ENCODE measurements around the gene CSNK1E.

CSNK1E gene

GRCh38 chr22:38314933-38315822, 2.1 kb downstream of the CSNK1E start:
- Histone ChIP-seq H3K27ac (ENCODE audit: low read length) (no peak overlapping the region), H3K9me3 (ENCODE audit: control insufficient read depth, insufficient read depth, low read length) (no peaks in the 10 kb centered on the region), H3K36me3 (ENCODE audit: control insufficient read depth, insufficient read depth, low read length) (peaks cover 24% of the 10 kb centered on the region), H3K27me3 (ENCODE audit: control insufficient read depth, insufficient read depth, low read length) (no peaks in the 10 kb centered on the region), H3K4me3 (ENCODE audit: low read length) (peak overlapping the region; percentile 92; the same call in 1 of the 2 replicates), H3K4me1 (ENCODE audit: control insufficient read depth, insufficient read depth, low read length) (peaks cover 11% of the 10 kb centered on the region)
- no peak for DNase-seq (ENCODE audit: low read depth, low spot score)
- no CpG with 5 or more reads among the region's 21 CpGs for WGBS (ENCODE audit: insufficient coverage, insufficient read length)

GRCh38 chr22:38314051-38314932, 2.9 kb downstream of the CSNK1E start:
- H3K36me3 ChIP-seq (ENCODE audit: control insufficient read depth, insufficient read depth, low read length): peaks cover 24% of the 10 kb centered on the region
- peaks cover 10% of the 10 kb centered on the region for H3K4me1 ChIP-seq (ENCODE audit: control insufficient read depth, insufficient read depth, low read length)
- WGBS (ENCODE audit: insufficient coverage, insufficient read length): no CpG with 5 or more reads among the region's 23 CpGs
- DNase-seq (ENCODE audit: low read depth, low spot score): no peak
- no peaks in the 10 kb centered on the region for H3K27me3 ChIP-seq (ENCODE audit: control insufficient read depth, insufficient read depth, low read length)
- H3K27ac ChIP-seq (ENCODE audit: low read length): no peak overlapping the region
- no peaks in the 10 kb centered on the region for H3K9me3 ChIP-seq (ENCODE audit: control insufficient read depth, insufficient read depth, low read length)
- H3K4me3 ChIP-seq (ENCODE audit: low read length): no peak overlapping the region; the same call in 1 of the 2 replicates

GRCh38 chr22:38313384-38313955, 3.8 kb downstream of the CSNK1E start:
- WGBS (ENCODE audit: insufficient coverage, insufficient read length): no CpG with 5 or more reads among the region's 11 CpGs
- DNase-seq (ENCODE audit: low read depth, low spot score): no peak
- no peaks in the 10 kb centered on the region for H3K9me3 ChIP-seq (ENCODE audit: control insufficient read depth, insufficient read depth, low read length)
- peaks cover 32% of the 10 kb centered on the region for H3K36me3 ChIP-seq (ENCODE audit: control insufficient read depth, insufficient read depth, low read length)
- no peak overlapping the region for H3K27ac ChIP-seq (ENCODE audit: low read length)
- H3K27me3 ChIP-seq (ENCODE audit: control insufficient read depth, insufficient read depth, low read length): no peaks in the 10 kb centered on the region
- no peak overlapping the region for H3K4me3 ChIP-seq (ENCODE audit: low read length)
- peaks cover 9% of the 10 kb centered on the region for H3K4me1 ChIP-seq (ENCODE audit: control insufficient read depth, insufficient read depth, low read length)

GRCh38 chr22:38312261-38312800, 4.9 kb downstream of the CSNK1E start:
- Histone ChIP-seq H3K27ac (ENCODE audit: low read length) (no peak overlapping the region), H3K4me1 (ENCODE audit: control insufficient read depth, insufficient read depth, low read length) (peaks cover 8% of the 10 kb centered on the region), H3K36me3 (ENCODE audit: control insufficient read depth, insufficient read depth, low read length) (peaks cover 34% of the 10 kb centered on the region), H3K4me3 (ENCODE audit: low read length) (no peak overlapping the region), H3K9me3 (ENCODE audit: control insufficient read depth, insufficient read depth, low read length) (no peaks in the 10 kb centered on the region), H3K27me3 (ENCODE audit: control insufficient read depth, insufficient read depth, low read length) (no peaks in the 10 kb centered on the region)
- no CpG with 5 or more reads among the region's 7 CpGs for WGBS (ENCODE audit: insufficient coverage, insufficient read length)
- no peak for DNase-seq (ENCODE audit: low read depth, low spot score)

DNA sequence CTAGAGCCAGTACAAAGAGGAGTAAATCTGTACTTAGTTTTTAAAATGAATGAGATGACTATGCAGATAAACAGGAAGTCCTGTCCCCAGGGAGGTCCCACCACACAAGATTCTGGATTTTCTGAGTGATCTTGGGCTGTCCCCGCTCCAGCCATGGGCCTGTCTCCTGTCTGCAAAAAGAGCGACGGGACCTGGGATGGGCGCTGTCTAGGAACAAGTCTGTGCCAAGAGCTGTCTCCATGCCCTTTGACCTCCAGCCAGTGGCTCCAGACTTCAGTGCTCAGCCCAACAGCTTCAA, 6.0 kb downstream of the CSNK1E start:
- no peaks in the 10 kb centered on the region for H3K27me3 ChIP-seq (ENCODE audit: control insufficient read depth, insufficient read depth, low read length)
- H3K4me1 ChIP-seq (ENCODE audit: control insufficient read depth, insufficient read depth, low read length): peaks cover 8% of the 10 kb centered on the region

GRCh38 chr22:38310518-38311322, 6.5 kb downstream of the CSNK1E start:
- no peak overlapping the region for H3K27ac ChIP-seq (ENCODE audit: low read length)
- peaks cover 34% of the 10 kb centered on the region for H3K36me3 ChIP-seq (ENCODE audit: control insufficient read depth, insufficient read depth, low read length)
- DNase-seq (ENCODE audit: low read depth, low spot score): no peak
- no CpG with 5 or more reads among the region's 18 CpGs for WGBS (ENCODE audit: insufficient coverage, insufficient read length)
- peaks cover 8% of the 10 kb centered on the region for H3K4me1 ChIP-seq (ENCODE audit: control insufficient read depth, insufficient read depth, low read length)
- no peak overlapping the region for H3K4me3 ChIP-seq (ENCODE audit: low read length)
- no peaks in the 10 kb centered on the region for H3K27me3 ChIP-seq (ENCODE audit: control insufficient read depth, insufficient read depth, low read length)
- H3K9me3 ChIP-seq (ENCODE audit: control insufficient read depth, insufficient read depth, low read length): no peaks in the 10 kb centered on the region

More for the DNA sequence above, 6.0 kb downstream of the CSNK1E start:
- DNase-seq (ENCODE audit: low read depth, low spot score): no peak
- H3K36me3 ChIP-seq (ENCODE audit: control insufficient read depth, insufficient read depth, low read length): peaks cover 34% of the 10 kb centered on the region
- H3K4me3 ChIP-seq (ENCODE audit: low read length): no peak overlapping the region
- no peak overlapping the region for H3K27ac ChIP-seq (ENCODE audit: low read length)
- no peaks in the 10 kb centered on the region for H3K9me3 ChIP-seq (ENCODE audit: control insufficient read depth, insufficient read depth, low read length)
- no CpG with 5 or more reads among the region's 4 CpGs for WGBS (ENCODE audit: insufficient coverage, insufficient read length)

DNA sequence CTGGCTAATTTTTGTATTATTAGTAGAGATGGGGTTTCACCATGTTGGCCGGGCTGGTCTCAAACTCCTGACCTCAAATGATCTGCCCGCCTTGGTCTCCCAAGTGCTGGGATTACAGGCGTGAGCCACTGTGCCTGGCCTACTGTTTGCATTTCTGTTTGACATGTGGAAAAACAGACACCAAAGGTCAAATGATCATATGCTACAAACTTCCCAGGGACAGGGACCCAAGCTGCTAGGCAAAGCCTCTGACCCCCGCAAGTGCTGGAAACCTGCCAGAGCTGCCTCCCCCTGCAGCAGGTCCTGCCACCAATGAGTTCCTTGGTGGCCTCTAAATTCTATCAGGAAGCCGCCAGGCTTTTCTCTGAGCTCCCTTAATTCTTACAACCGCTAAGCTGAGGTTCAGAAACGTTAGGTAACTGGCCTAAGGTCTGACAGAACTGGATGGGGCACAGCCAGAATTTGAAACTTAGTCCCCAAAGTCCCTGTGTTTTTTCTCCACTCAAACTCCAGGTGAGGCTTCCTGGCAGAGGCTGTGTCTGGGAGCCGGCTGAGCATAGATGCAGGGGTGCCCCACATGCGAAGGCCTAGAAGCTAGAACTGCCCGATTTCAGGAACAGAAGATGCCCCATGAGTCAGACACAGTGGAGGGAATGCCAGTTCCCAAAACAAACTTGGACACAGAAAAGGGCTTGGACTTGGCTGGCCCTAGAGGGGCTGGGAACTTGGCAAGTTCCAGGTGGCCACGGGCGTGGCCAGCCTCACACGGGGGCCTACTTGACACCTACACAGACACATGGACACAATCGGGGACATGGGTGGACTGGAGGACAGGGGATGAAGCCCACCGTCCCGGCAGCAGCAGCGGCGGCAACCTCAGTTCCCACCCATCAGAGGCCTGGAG, 7.4 kb downstream of the CSNK1E start:
- H3K4me1 ChIP-seq (ENCODE audit: control insufficient read depth, insufficient read depth, low read length): peaks cover 4% of the 10 kb centered on the region
- H3K27me3 ChIP-seq (ENCODE audit: control insufficient read depth, insufficient read depth, low read length): no peaks in the 10 kb centered on the region
- no peak overlapping the region for H3K27ac ChIP-seq (ENCODE audit: low read length)
- H3K4me3 ChIP-seq (ENCODE audit: low read length): no peak overlapping the region
- H3K9me3 ChIP-seq (ENCODE audit: control insufficient read depth, insufficient read depth, low read length): no peaks in the 10 kb centered on the region
- no peak for DNase-seq (ENCODE audit: low read depth, low spot score)
- WGBS (ENCODE audit: insufficient coverage, insufficient read length): no CpG with 5 or more reads among the region's 18 CpGs
- H3K36me3 ChIP-seq (ENCODE audit: control insufficient read depth, insufficient read depth, low read length): peaks cover 34% of the 10 kb centered on the region

DNA sequence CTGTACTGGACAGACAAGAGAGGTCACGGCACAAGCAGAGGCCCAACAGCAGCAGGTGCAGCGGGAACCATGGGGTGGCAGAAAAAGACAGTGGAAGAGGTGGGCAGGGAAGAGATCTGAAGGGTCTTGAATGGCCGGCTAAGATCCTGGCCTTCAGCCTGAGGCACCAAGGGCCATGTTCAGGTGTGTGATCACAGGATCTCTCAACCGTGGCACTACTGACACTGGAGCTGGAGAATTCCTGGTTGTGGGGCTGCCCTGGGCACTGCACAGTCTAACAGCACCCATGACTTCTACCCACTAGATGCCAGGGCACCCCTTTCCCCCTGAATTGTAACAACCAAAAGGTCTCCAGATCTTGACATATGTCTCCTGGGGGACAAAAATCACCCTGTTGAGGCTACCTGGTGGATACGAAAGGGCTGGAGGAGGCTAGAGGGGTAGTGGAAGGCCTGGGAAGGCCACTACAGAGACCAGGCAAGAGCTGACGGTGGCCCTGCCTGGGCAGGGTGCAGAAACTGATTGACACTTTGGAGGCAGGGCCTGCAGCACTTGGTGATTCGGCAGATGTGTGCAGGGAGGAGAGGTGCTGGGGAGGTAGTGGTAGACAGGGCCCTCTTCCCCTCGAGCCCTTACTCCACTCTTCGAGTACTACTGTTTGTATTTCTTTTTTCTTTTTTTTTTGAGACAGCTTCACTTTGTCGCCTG, 8.3 kb downstream of the CSNK1E start:
- Histone ChIP-seq H3K4me3 (ENCODE audit: low read length) (no peak overlapping the region), H3K36me3 (ENCODE audit: control insufficient read depth, insufficient read depth, low read length) (peaks cover 39% of the 10 kb centered on the region), H3K27ac (ENCODE audit: low read length) (no peak overlapping the region), H3K9me3 (ENCODE audit: control insufficient read depth, insufficient read depth, low read length) (no peaks in the 10 kb centered on the region), H3K4me1 (ENCODE audit: control insufficient read depth, insufficient read depth, low read length) (peaks cover 4% of the 10 kb centered on the region; the same call in 1 of the 2 replicates), H3K27me3 (ENCODE audit: control insufficient read depth, insufficient read depth, low read length) (no peaks in the 10 kb centered on the region)
- WGBS (ENCODE audit: insufficient coverage, insufficient read length): no CpG with 5 or more reads among the region's 10 CpGs
- no peak for DNase-seq (ENCODE audit: low read depth, low spot score)

All from iPS DF 6.9 (cell line).